Measurements from ENCODE around the gene FBXW7.

- no peak for TF ChIP-seq FOXM1 (IDR thresholded peaks at IDR 0.05; ENCODE audit: borderline replicate concordance, low read depth)
- TF ChIP-seq CEBPB (IDR thresholded peaks at IDR 0.05), result no peak
- TF ChIP-seq CREB1 (IDR thresholded peaks at IDR 0.05; ENCODE audit: low read depth), result no peak
- TF ChIP-seq TAF1 (IDR thresholded peaks at IDR 0.05; ENCODE audit: low read depth), result no peak
- no peak for TF ChIP-seq YY1 (IDR thresholded peaks at IDR 0.05; ENCODE audit: low read depth)
- TF ChIP-seq EP300 (IDR thresholded peaks at IDR 0.05; ENCODE audit: borderline replicate concordance), result no peak
- TF ChIP-seq MAX (IDR thresholded peaks at IDR 0.05), result no peak
- no peak for TF ChIP-seq EGR1 (IDR thresholded peaks at IDR 0.05)
- TF ChIP-seq, protein P1, sequence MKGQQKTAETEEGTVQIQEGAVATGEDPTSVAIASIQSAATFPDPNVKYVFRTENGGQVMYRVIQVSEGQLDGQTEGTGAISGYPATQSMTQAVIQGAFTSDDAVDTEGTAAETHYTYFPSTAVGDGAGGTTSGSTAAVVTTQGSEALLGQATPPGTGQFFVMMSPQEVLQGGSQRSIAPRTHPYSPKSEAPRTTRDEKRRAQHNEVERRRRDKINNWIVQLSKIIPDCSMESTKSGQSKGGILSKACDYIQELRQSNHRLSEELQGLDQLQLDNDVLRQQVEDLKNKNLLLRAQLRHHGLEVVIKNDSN (IDR thresholded peaks at IDR 0.05), result no peak
- no peak for TF ChIP-seq RAD21 (IDR thresholded peaks at IDR 0.05; ENCODE audit: low read depth)
- TF ChIP-seq, protein P2, sequence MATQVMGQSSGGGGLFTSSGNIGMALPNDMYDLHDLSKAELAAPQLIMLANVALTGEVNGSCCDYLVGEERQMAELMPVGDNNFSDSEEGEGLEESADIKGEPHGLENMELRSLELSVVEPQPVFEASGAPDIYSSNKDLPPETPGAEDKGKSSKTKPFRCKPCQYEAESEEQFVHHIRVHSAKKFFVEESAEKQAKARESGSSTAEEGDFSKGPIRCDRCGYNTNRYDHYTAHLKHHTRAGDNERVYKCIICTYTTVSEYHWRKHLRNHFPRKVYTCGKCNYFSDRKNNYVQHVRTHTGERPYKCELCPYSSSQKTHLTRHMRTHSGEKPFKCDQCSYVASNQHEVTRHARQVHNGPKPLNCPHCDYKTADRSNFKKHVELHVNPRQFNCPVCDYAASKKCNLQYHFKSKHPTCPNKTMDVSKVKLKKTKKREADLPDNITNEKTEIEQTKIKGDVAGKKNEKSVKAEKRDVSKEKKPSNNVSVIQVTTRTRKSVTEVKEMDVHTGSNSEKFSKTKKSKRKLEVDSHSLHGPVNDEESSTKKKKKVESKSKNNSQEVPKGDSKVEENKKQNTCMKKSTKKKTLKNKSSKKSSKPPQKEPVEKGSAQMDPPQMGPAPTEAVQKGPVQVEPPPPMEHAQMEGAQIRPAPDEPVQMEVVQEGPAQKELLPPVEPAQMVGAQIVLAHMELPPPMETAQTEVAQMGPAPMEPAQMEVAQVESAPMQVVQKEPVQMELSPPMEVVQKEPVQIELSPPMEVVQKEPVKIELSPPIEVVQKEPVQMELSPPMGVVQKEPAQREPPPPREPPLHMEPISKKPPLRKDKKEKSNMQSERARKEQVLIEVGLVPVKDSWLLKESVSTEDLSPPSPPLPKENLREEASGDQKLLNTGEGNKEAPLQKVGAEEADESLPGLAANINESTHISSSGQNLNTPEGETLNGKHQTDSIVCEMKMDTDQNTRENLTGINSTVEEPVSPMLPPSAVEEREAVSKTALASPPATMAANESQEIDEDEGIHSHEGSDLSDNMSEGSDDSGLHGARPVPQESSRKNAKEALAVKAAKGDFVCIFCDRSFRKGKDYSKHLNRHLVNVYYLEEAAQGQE (IDR thresholded peaks at IDR 0.05; ENCODE audit: low read depth), result no peak
- no peak for TF ChIP-seq ZBTB7A (IDR thresholded peaks at IDR 0.05; ENCODE audit: low read depth)
- no peak for TF ChIP-seq TCF12 (IDR thresholded peaks at IDR 0.05; ENCODE audit: low read depth)
Observed at GRCh38 chr4:152306541-152306940, 229.4 kb downstream of the FBXW7 start.
